Stimulated activated CD4-positive, alpha-beta T cell treated with anti-CD3 and anti-CD28 coated beads, Interleukin-1b, Interleukin-23, amount 100 ng/mL, for 48 hours (primary cell): ENCODE results near the gene CARMIL1.

ENCODE experiments used
- DNase-seq: peaks from one replicate; pipeline ENCODE4 v3.0.0-alpha.2; 2020

Gene CARMIL1

DNA sequence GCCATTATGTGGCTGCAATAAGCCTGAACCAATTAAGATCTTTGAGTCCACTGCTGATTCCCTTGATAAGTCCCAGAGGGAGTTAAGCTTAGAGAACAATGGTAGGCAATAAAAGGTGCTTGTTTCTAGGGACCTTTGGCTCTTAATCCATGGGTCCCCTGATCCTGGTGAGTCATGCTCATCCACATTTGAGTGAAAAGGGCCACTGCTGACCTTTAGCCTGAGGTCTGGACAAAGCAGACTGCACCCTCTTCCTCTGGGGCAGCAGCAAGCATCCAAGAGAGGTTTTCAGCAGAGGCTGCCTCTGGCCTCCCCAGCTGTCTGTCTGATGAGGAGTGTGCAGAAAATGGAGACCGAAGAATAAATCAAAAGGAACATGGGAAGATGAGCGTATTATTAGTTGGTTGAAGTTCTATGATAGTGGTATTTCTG, 356.7 kb downstream of the CARMIL1 start:
- no peak for DNase-seq

GRCh38 chr6:25637211-25637610, 358.0 kb downstream of the CARMIL1 start:
- no peak for DNase-seq

GRCh38 chr6:25637960-25638434, 358.8 kb downstream of the CARMIL1 start:
- no peak for DNase-seq

GRCh38 chr6:25639653-25640052, 360.5 kb downstream of the CARMIL1 start:
- no peak for DNase-seq

DNA sequence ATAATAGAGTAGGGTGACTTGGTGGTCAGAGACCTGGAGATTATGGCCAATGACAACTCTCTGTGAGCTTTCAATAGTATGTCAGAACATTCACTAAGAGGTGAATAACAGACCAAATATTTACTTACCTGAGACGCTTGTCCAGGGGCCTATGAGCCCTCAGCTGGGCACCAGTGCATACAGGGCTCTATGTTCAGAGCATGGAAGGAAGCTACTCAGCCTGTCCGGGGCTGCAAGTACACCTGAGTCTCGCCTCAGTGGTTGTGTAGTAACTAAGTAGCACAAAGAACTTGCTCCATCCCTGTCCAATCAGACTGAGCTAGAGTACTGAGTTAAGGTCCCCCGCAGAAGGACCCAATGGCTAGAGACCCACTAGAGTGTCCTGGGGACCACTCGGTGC, 361.3 kb downstream of the CARMIL1 start:
- no peak for DNase-seq

DNA sequence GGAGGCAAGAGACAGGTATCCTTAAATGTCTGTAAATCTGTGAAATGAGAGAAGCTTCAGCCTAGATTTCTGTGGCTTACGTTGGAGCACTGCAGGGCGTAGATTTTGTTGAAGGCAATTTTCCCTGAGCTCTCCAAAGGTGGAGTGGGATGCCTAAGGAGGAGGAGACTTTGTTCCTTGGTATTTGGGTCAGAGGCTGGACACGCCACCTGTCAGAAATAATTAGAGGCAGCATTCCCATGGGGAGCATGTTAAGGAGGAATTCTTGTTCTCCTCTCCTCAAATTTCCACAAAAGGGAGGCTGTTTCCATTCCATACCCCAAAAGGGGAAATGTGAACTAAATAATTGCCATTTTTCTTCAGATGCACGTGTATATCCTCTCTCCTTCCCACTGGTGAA, 361.7 kb downstream of the CARMIL1 start:
- DNase-seq: no peak

DNA sequence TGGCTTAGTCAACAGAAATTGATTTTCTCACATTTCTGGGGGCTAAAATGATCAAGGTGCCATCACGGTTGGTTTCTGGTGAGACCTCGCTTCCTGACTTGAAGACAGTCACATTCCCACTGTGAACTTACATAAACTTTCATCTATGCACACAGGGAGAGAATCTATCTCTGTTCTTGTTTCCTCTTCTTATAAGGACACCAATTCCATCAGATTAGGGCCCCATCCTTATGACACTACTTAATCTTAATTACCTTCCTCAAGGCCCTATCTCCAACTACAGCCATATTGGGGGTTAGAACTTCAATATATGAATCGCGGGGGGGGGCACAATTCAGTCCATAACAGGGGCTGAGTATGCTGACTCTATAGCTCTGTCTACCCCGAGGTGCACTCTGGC, 362.2 kb downstream of the CARMIL1 start:
- DNase-seq: no peak

DNA sequence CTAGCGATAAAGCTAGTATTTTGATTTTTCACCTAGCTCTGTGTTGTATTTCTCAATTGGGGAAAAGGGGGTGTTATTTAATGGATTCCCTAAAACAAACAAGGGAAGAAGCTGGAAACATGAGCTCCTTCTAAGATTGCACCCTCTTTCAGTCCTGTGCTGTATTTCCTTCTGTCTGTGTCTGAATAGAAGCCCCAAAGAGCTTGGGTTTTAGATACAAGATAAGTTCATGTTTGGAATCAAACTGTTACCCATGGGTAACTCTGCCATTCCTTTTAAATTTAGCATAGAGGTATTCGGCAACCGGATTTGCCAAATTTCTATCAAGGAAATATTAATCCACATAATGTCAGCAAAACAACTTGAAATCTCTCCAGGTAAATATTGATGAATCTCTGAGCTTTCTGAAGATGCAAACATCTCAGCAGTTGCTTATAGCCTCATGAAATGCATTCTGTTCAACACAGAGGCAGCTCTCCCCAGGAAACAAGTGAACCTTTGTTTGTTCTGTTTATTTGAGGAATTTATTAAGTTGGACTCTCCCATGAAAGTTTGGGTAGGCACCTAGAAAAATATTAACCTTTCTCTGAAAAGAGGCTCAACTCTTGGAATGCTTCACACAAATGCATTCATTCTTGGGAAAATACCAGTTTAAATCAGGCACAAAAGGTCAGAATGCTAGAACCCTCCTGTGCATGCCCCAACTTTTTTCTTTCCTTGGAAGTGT, 362.9 kb downstream of the CARMIL1 start:
- no peak for DNase-seq

DNA sequence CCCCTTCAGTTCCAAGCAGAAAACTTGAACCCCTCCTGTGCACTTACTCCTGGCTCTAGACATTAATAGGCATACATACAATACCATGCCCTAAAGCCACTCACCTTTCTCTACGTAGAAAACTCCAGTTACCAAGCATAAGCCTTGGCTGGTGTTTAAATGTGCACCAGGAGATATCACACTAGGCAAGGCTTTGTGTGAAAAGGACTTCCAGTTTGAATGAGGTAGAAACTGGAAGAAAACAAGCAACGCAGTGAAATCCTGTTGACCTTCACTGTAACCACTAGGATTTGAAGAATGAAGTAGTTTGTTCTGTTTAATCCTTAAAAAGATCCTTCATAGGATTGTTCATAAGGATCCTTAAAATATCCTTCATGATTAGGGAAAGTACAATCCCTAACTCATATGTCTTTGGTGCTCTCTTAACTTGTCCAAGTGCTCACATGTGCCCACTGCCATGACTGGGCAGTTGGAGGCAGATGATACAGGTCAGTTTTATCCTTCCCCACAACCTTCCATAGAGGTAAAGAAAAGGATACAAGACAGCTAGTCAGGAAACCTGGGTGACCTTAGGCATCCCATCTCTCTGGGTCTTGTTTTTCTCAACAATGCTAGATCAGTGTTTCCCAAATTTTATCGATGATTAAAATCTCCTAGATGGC, 363.6 kb downstream of the CARMIL1 start:
- DNase-seq: no peak

- DNase-seq: no peak
Observed at GRCh38 chr6:25645916-25646315, 366.7 kb downstream of the CARMIL1 start.

DNA sequence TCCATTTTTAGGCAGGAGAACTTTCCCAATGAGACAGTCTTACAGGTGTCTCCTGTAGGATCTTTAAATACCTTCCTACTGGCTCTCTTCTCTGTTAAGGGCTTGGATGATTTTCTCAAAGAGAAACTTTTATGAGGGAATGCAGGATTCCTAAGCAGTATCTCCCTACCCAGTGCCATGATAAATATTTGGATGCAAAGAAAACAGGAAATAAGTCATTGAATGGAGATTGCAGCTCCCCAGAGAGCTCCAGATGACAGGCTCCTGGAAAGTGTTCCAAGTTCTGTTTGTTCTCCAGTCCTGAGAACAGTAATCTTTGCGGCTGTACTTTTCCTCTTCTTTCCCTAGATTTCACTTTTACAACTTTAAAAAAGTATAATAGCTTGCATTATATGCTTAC, 370.4 kb downstream of the CARMIL1 start:
- DNase-seq: no peak

- peak; percentile 47 for DNase-seq
Observed at GRCh38 chr6:25652007-25652515, 372.9 kb downstream of the CARMIL1 start, which contains the start of gene SCGN. TSS of gene SCGN (plus strand) at chr6:25652215. CDS start at chr6:25652404, 189 bp downstream.

DNA sequence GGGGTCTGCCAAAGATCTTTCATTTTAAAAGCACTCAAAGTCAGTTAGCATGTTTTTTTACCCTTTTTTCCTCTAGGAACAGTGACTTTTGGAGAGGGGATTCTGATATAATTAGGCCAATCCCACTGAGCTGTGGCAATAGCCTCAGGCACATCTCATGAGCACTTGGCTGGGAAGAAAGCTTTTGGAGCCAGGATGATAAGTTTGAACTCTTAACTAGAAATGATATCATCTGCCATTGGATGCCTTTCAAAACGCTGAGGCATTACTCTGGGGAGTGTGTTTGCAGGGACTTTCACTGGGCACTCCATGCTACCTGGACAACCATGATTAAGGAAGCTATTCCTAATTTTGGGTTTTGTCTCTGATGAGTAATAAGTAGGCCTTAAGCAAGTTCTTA, 376.5 kb downstream of the CARMIL1 start:
- DNase-seq: no peak

DNA sequence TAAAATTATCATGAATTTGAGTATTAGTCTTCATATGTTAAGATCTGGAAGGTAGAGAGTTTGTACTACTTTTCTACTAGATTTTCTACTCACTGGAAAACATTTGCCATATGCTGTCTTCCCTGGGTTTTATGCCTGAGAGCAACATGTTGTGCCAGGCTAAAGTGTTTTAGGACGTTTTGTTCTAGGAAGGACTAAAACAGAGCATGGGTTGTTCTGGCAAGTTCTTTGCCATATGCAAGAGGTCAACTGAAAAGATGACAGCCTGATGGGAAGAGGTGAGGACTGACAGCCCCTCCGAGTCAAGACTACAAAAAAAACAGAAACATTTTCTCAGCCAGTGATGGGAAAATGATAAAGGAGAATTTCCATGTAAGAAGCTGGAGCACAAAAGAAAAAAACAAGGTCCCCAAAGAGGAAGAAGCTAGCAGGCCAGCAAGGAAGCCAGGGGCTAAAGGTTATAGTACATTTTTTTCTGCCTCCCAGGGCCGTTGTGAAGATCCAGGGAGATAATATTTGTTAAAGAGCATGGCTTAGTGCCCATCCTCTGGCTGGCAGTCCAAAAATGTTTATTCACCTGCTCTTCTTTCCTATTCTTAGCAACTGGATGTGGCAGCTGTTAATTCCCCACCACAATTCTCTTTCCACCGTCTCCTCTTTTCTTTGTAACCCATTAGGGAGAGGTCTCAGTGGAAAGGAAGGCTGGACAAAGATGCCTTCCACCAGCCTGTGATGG, 380.6 kb downstream of the CARMIL1 start:
- DNase-seq: no peak

GRCh38 chr6:25660512-25660911, 381.3 kb downstream of the CARMIL1 start:
- DNase-seq: peak; percentile 58

DNA sequence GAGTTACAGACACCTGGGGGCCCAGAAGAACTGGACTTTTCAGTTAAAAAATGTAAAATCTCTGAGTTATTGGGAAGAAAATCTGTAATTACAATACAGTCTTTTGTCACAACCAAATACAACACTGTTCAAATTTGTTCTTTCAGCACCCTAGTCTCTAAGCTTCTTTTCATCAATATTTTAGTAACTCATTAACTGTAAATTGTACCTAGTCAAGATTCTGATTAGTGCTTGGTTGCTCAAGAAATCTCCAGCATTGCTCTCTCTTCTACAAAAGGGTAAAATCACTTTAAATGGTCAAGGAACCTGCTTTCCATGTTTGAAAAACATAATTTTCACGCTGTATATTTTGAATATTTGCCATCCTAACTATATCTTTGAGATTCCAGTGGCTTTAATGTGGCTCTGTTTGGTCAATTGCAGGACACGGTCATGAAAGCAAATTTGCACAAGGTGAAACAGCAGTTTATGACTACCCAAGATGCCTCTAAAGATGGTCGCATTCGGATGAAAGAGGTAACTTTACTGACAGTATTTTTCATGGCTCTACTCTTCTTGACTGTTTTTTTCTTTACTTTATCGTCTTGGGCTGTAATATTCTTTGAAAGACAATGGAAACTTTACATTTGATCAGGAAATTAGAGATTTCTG, 382.1 kb downstream of the CARMIL1 start:
- no peak for DNase-seq

DNA sequence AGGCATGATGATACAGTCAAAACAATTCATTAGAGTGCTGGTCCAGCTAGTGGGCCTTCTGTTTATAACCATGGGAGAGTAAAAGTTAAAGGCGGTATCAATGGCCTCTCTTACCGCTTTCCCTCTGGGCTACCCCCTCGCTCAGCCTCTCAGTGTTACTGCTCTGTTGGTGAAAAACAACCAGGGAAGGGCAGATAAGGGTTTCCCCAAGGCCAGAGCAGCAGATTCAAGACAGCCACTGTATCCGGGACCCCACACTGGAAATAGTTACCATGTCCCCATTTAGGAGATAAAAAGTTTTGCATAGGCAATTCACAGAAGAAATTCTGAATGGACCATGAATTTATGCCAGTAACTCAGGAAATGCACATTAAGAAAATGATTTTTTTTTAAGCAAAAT, 386.3 kb downstream of the CARMIL1 start:
- DNase-seq: no peak

GRCh38 chr6:25669413-25669812, 390.2 kb downstream of the CARMIL1 start:
- no peak for DNase-seq
